Dendritic cell treated with granulocyte-macrophage colony-stimulating factor and Interleukin-4, amounts not matched to agents 40 ng/mL and 50 ng/mL, for 4 days (primary cell): ENCODE results near the gene BTN1A1.
"Not testable (repeated sequence)": the region's sequence is repeated elsewhere in the genome, so short reads cannot be mapped to it uniquely, and the experiment has no call there.

Source experiments
- H3K27ac Mint-ChIP-seq: one replicate; pipeline ENCODE4 v1.8.0; 2022; ENCODE audit warnings: mild to moderate bottlenecking, mixed read lengths
- H3K27me3 Mint-ChIP-seq: one replicate; pipeline ENCODE4 v1.8.0; 2022; ENCODE audit warnings: mild to moderate bottlenecking, mixed read lengths
- H3K36me3 Mint-ChIP-seq: one replicate; pipeline ENCODE4 v1.8.0; 2022; ENCODE audit warnings: low read depth, mixed read lengths
- H3K4me1 Mint-ChIP-seq: one replicate; pipeline ENCODE4 v1.8.0; 2022; ENCODE audit warnings: low read depth, mixed read lengths
- H3K4me3 Mint-ChIP-seq: one replicate; pipeline ENCODE4 v1.8.0; 2022; ENCODE audit warnings: mild to moderate bottlenecking, moderate library complexity, mixed read lengths
- H3K9me3 Mint-ChIP-seq: one replicate; pipeline ENCODE4 v1.8.0; 2022; ENCODE audit warnings: mixed read lengths
- intact Hi-C: fragments of 100-400 bp; cut with micrococcal nuclease; formaldehyde crosslinking; loops from one replicate; pipeline ENCODE4 v1.15.0; 2022

BTN1A1 gene

GRCh38 chr6:26544473-26544872 is 44.4 kb downstream of the BTN1A1 start:
- no peaks in the 10 kb centered on the region for H3K9me3 Mint-ChIP-seq
- H3K36me3 Mint-ChIP-seq = peaks cover 59% of the 10 kb centered on the region
- H3K4me1 Mint-ChIP-seq = peaks cover 41% of the 10 kb centered on the region
- H3K27me3 Mint-ChIP-seq = no peaks in the 10 kb centered on the region
- no peak overlapping the region for H3K4me3 Mint-ChIP-seq
- no peak overlapping the region for H3K27ac Mint-ChIP-seq
- intact Hi-C loops = no loop called here

- H3K9me3 Mint-ChIP-seq = no peaks in the 10 kb centered on the region
- H3K27ac Mint-ChIP-seq = peak overlapping the region; percentile 87
These were observed 45.5 kb downstream of the BTN1A1 start for GRCh38 chr6:26545627-26546026.

DNA sequence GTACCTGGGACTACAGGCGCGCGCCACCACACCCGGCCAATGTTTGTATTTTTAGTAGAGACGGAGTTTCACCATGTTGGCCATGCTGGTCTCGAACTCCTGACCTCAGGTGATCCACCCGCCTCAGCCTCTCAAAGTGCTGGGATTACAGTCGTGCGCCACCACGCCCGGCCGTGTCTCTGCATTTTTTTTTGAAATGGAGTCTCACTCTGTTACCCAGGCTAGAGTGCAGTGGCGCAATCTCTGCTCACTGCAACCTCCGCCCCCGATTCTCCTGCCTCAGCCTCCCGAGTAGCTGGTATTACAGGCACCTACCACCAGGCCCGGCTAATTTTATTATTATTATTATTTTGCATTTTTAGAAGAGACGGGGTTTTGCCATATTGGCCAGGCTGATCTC is 47.3 kb downstream of the BTN1A1 start:
- H3K27ac Mint-ChIP-seq, H3K4me3 Mint-ChIP-seq, H3K9me3 Mint-ChIP-seq, H3K27me3 Mint-ChIP-seq, intact Hi-C loops: not testable (repeated sequence)
- H3K36me3 Mint-ChIP-seq = peaks cover 44% of the 10 kb centered on the region
- peaks cover 32% of the 10 kb centered on the region for H3K4me1 Mint-ChIP-seq

More at GRCh38 chr6:26545627-26546026, 45.5 kb downstream of the BTN1A1 start:
- Mint-ChIP-seq H3K27me3 (no peaks in the 10 kb centered on the region), H3K4me3 (no peak overlapping the region), H3K36me3 (peaks cover 50% of the 10 kb centered on the region), H3K4me1 (peaks cover 38% of the 10 kb centered on the region)
- intact Hi-C loops = no loop called here

DNA sequence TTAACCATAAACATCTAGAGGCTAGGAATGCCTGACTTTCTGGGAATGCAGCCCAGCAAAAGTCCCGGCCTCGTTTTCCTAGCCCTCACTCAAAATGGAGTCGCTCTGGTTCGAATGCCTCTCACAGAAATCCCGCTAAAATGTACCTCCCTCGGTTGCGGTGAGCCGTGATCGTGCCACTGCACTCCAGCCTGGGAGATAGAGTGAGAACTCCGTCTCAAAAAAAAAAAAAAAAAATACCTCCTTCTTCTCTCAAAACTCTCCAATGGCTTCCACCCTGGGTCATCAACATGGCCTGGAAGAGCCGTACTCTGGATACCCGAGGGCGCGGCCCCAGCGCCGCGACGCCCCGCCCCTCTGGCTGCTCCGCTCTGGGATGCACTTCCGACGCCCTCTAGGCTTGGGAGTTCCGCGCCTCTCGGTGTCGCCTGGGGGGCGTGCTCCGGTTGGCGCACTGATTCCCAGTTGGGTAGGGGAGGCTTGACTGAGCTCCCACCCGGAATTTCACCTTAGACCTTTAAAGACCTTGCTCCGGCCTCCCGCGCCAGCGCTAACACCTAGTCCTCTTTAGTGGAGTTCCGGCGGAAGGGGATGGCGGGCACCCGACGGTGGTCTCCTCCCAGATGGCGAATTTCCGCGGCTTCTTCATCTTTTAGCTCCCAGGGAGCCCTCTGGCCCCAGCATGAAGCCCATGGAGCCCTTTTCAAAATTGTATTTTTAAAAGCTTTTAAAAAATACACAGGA is 50.3 kb downstream of the BTN1A1 start:
- Mint-ChIP-seq H3K4me1 (peaks cover 29% of the 10 kb centered on the region), H3K4me3 (peak overlapping the region; percentile 81), H3K36me3 (peaks cover 18% of the 10 kb centered on the region), H3K9me3 (no peaks in the 10 kb centered on the region), H3K27ac (peak overlapping the region; percentile 70), H3K27me3 (no peaks in the 10 kb centered on the region)
- intact Hi-C loops = no loop called here

- Mint-ChIP-seq H3K36me3 (peaks cover 2% of the 10 kb centered on the region), H3K27ac (no peak overlapping the region), H3K27me3 (peaks cover 2% of the 10 kb centered on the region), H3K9me3 (no peaks in the 10 kb centered on the region), H3K4me1 (peaks cover 15% of the 10 kb centered on the region), H3K4me3 (no peak overlapping the region)
- intact Hi-C loops = no loop called here
These were observed 52.1 kb downstream of the BTN1A1 start for GRCh38 chr6:26552205-26552604.

DNA sequence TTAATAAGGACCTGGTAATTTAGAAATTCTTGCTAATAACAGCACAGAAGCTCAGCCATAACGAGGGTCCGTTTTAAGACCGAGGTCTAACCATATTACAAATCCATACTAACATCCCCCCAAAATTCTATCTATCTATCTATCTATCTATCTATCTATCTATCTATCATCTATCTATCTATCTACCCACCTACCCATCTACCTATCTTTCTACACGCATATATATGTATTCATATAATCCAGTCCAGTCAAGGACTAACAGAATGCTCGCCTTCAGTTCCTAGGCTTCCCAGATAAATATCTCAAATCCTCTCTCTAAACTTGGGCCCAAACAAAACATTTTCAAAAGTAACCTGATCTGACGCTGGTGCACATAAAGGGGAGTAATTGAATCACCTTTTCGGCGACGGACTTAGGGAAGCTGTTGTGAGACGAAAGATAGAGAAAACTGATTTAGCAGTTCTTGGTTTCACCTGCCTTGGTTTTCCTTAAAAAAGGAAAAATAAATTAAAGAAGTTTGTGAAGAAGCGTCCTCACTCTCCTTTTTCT is 52.6 kb downstream of the BTN1A1 start:
- Mint-ChIP-seq H3K27me3 (peaks cover 2% of the 10 kb centered on the region), H3K36me3 (no peaks in the 10 kb centered on the region), H3K4me1 (peaks cover 15% of the 10 kb centered on the region), H3K27ac (no peak overlapping the region), H3K4me3 (no peak overlapping the region), H3K9me3 (no peaks in the 10 kb centered on the region)
- intact Hi-C loops = no loop called here

- intact Hi-C loops = no loop called here
- Mint-ChIP-seq H3K27ac (no peak overlapping the region), H3K9me3 (no peaks in the 10 kb centered on the region), H3K4me1 (peaks cover 15% of the 10 kb centered on the region), H3K4me3 (no peak overlapping the region), H3K27me3 (peaks cover 3% of the 10 kb centered on the region), H3K36me3 (no peaks in the 10 kb centered on the region)
These were observed 53.1 kb downstream of the BTN1A1 start for GRCh38 chr6:26553264-26553634.

- H3K4me1 Mint-ChIP-seq = peaks cover 15% of the 10 kb centered on the region
- no peak overlapping the region for H3K27ac Mint-ChIP-seq
- intact Hi-C loops = loop anchor here (2.0 kb wide), 1 partner anchor 15 kb away; no protein-coding TSS in a partner anchor
- peaks cover 5% of the 10 kb centered on the region for H3K27me3 Mint-ChIP-seq
- no peaks in the 10 kb centered on the region for H3K36me3 Mint-ChIP-seq
- H3K9me3 Mint-ChIP-seq = no peaks in the 10 kb centered on the region
- no peak overlapping the region for H3K4me3 Mint-ChIP-seq
These were observed 53.7 kb downstream of the BTN1A1 start for GRCh38 chr6:26553635-26554446.

- H3K4me3 Mint-ChIP-seq = peak overlapping the region; percentile 62
- intact Hi-C loops = loop anchor here (2.0 kb wide), 1 partner anchor 14 kb away; no protein-coding TSS in a partner anchor
These were observed 54.3 kb downstream of the BTN1A1 start for GRCh38 chr6:26554447-26554696.

DNA sequence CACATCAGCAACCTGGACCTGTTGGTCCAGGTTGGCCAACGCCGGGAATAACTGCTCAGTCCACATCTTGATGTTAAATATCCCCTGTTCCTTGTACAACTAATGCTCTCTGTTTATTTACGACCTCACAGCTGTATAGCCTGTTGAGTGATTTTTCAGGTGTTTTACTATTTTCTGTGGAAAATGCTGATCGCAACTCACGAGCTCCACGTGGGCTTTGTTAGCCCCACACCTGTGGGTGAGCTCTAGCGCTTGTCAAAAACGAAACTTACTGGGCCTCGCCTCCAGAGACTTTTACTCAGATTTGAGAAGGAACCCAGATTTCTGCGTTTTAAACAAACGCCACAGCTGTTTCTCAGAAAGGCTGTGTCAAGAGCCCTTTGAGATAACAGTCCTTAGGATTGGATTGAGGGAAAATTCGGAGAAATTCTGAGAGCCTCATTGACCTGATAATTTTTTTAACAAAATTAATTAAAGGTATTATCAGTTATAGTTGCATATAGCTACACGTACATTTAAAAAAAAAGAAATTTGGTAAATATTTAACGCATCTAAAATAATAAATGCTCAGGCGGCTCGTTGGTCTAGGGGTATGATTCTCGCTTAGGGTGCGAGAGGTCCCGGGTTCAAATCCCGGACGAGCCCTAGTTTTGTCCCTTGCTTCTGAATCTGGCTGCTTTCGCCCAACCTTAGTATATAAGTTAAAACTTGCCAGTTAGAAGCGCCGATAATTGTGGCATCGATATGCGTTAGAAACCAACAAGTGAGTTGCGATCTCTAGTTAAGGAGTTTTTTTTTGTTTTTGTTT is 54.8 kb downstream of the BTN1A1 start:
- Mint-ChIP-seq H3K36me3 (no peaks in the 10 kb centered on the region), H3K9me3 (no peaks in the 10 kb centered on the region), H3K4me1 (peaks cover 15% of the 10 kb centered on the region), H3K4me3 (peak overlapping the region; percentile 62), H3K27ac (no peak overlapping the region), H3K27me3 (peaks cover 5% of the 10 kb centered on the region)
- intact Hi-C loops = loop anchor here (2.0 kb wide), 1 partner anchor 14 kb away; no protein-coding TSS in a partner anchor

More at GRCh38 chr6:26554447-26554696, 54.3 kb downstream of the BTN1A1 start:
- Mint-ChIP-seq H3K9me3 (no peaks in the 10 kb centered on the region), H3K36me3 (no peaks in the 10 kb centered on the region), H3K27ac (no peak overlapping the region), H3K4me1 (peaks cover 15% of the 10 kb centered on the region), H3K27me3 (peaks cover 5% of the 10 kb centered on the region)

DNA sequence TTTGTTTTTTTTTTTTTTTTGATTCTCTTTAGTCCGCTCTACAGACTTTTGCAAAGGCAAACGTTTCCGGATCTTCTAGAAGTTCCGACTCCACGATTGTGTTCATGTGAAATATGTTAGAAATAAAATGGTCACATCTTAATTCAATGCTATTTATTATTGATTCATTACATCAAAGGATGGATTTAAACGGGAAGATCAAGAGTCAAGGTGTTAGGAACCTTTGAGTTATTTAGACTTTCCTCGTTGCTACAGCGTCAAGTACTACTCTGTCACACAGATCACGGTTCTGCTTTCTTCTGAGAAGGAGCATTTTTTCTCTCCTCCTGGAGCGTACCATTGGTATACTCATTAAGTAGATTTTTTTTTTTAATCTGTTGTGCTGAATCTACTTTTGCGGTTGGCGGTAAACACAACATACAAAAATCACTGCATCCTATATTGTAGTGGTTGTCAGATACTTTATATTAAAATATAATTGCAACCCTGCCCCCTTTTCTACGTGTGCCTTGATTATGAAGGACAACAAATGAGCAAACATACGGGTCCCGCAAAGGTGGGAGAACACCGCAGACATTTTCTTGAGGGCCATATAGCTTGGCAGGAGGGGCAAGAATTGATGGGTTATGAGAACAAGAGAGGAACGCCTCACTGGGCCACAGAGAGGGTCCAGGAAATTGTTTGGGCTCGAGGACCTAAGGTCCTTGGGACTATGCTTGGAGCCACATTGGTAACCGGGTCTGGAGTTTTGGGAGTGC is 55.6 kb downstream of the BTN1A1 start:
- Mint-ChIP-seq H3K27me3 (peaks cover 5% of the 10 kb centered on the region), H3K4me3 (peak overlapping the region; percentile 30), H3K27ac (no peak overlapping the region), H3K9me3 (no peaks in the 10 kb centered on the region), H3K36me3 (no peaks in the 10 kb centered on the region), H3K4me1 (peaks cover 9% of the 10 kb centered on the region)
- intact Hi-C loops = loop anchor here (2.0 kb wide), 1 partner anchor 13 kb away; no protein-coding TSS in a partner anchor

- H3K36me3 Mint-ChIP-seq = no peaks in the 10 kb centered on the region
- intact Hi-C loops = no loop called here
- H3K27ac Mint-ChIP-seq = no peak overlapping the region
- H3K27me3 Mint-ChIP-seq = peaks cover 5% of the 10 kb centered on the region
- H3K4me1 Mint-ChIP-seq = peaks cover 7% of the 10 kb centered on the region
- no peaks in the 10 kb centered on the region for H3K9me3 Mint-ChIP-seq
- no peak overlapping the region for H3K4me3 Mint-ChIP-seq
These were observed 56.4 kb downstream of the BTN1A1 start for GRCh38 chr6:26556263-26557070.
